Hepatocyte (in vitro differentiated cells): ENCODE measurements around the gene PCDHB16.
"Not testable (repeated sequence)": the region's sequence is repeated elsewhere in the genome, so short reads cannot be mapped to it uniquely, and the experiment has no call there.

Source experiments
- EZH2 ChIP-seq: fragments of 200-600 bp; sonication (generic); IDR thresholded peaks from 2 replicates; pipeline ENCODE4 v1.6.1; 2016; ENCODE audit warnings: antibody characterized with exemption, mild to moderate bottlenecking, borderline replicate concordance
- TF ChIP-seq, protein P1 (sequence below): fragments of 200-600 bp; sonication (generic); IDR thresholded peaks from 2 replicates; pipeline ENCODE4 v1.5.1; 2016; ENCODE audit warnings: antibody characterized with exemption, mild to moderate bottlenecking; ENCODE audit not compliant: poor library complexity

DNA sequence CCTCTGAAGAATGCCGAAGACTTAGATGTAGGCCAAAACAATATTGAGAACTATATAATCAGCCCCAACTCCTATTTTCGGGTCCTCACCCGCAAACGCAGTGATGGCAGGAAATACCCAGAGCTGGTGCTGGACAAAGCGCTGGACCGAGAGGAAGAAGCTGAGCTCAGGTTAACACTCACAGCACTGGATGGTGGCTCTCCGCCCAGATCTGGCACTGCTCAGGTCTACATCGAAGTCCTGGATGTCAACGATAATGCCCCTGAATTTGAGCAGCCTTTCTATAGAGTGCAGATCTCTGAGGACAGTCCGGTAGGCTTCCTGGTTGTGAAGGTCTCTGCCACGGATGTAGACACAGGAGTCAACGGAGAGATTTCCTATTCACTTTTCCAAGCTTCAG is 32.4 kb downstream of the PCDHB16 start:
- TF ChIP-seq, protein P1, sequence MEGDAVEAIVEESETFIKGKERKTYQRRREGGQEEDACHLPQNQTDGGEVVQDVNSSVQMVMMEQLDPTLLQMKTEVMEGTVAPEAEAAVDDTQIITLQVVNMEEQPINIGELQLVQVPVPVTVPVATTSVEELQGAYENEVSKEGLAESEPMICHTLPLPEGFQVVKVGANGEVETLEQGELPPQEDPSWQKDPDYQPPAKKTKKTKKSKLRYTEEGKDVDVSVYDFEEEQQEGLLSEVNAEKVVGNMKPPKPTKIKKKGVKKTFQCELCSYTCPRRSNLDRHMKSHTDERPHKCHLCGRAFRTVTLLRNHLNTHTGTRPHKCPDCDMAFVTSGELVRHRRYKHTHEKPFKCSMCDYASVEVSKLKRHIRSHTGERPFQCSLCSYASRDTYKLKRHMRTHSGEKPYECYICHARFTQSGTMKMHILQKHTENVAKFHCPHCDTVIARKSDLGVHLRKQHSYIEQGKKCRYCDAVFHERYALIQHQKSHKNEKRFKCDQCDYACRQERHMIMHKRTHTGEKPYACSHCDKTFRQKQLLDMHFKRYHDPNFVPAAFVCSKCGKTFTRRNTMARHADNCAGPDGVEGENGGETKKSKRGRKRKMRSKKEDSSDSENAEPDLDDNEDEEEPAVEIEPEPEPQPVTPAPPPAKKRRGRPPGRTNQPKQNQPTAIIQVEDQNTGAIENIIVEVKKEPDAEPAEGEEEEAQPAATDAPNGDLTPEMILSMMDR: not testable (repeated sequence)
- not testable (repeated sequence) for TF ChIP-seq EZH2
